SJCRH30 (cell line): ENCODE measurements around the gene INTS1. TPM values are rescaled to one million over a fixed set of nuclear protein-coding genes. Genes with fewer than 3 reads are reported as not detected.
"Not testable (repeated sequence)": the region's sequence is repeated elsewhere in the genome, so short reads cannot be mapped to it uniquely, and the experiment has no call there.

Experiments
- DNase-seq, 2 experiments: peaks; one replicate each; pipeline ENCODE4 v3.0.0-alpha.2; 2015 to 2020
- H3K27ac ChIP-seq: fragments of 250-450 bp; sonication (Bioruptor Pico); 2 replicates; pipeline ENCODE4 v1.5.1; 2020; ENCODE audit warnings: mild to moderate bottlenecking, moderate library complexity
- H3K27me3 ChIP-seq: fragments of 250-450 bp; sonication (Bioruptor Pico); 2 replicates; pipeline ENCODE4 v1.5.1; 2020; ENCODE audit warnings: mild to moderate bottlenecking, moderate library complexity
- H3K36me3 ChIP-seq: fragments of 250-450 bp; sonication (Bioruptor Pico); 2 replicates; pipeline ENCODE4 v1.5.1; 2020; ENCODE audit warnings: mild to moderate bottlenecking, moderate library complexity
- H3K4me1 ChIP-seq: fragments of 250-450 bp; sonication (Bioruptor Pico); 2 replicates; pipeline ENCODE4 v1.5.1; 2020; ENCODE audit warnings: mild to moderate bottlenecking, moderate library complexity
- H3K4me3 ChIP-seq: fragments of 250-450 bp; sonication (Bioruptor Pico); 2 replicates; pipeline ENCODE4 v1.5.1; 2020; ENCODE audit warnings: mild to moderate bottlenecking, moderate library complexity
- H3K9me3 ChIP-seq: fragments of 250-450 bp; sonication (Bioruptor Pico); replicated peaks from 2 replicates; pipeline ENCODE4 v1.5.1; 2020; ENCODE audit warnings: mild to moderate bottlenecking, moderate library complexity
- total RNA-seq: library from RNA; depleted of rRNA; stranded (reverse); fragments of >200 nt; shearing (Covaris generic); gene quantifications from 2 replicates; pipeline ENCODE4 v1.2.3, GENCODE V29; 2014

Gene INTS1
- total RNA-seq, 1 experiment from 2014 or later: 25.1 TPM

- no peak overlapping the region for H3K27ac ChIP-seq
- no peaks in the 10 kb centered on the region for H3K4me1 ChIP-seq
- H3K4me3 ChIP-seq: no peak overlapping the region
- H3K9me3 ChIP-seq: no peaks in the 10 kb centered on the region
- DNase-seq: no peak
- no peaks in the 10 kb centered on the region for H3K27me3 ChIP-seq
- no peaks in the 10 kb centered on the region for H3K36me3 ChIP-seq
Measured at GRCh38 chr7:1457059-1457948, 46.9 kb downstream of the INTS1 start.

DNA sequence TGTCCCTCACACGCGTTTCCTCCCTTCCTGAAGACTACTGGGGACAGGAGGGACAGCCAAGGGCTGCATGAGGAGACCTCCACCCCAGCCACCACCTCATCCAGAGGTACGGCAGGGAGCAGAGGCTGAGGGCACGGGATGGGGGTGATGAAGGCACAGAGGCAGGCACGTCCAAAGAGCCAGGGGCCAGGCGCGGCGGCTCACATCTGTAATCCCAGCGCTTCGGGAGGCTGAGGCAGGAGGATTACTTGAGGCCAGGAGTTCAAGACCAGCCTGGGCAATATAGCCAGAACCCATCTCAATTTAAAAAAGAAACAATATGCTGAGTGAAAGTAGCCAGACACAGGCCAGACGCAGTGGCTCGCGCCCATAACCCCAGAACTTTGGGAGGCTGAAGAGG lies 48.2 kb downstream of the INTS1 start:
- H3K4me3 ChIP-seq: no peak overlapping the region
- no peaks in the 10 kb centered on the region for H3K36me3 ChIP-seq
- no peaks in the 10 kb centered on the region for H3K9me3 ChIP-seq
- H3K27ac ChIP-seq: no peak overlapping the region
- no peaks in the 10 kb centered on the region for H3K4me1 ChIP-seq
- no peak for DNase-seq
- H3K27me3 ChIP-seq: no peaks in the 10 kb centered on the region

DNA sequence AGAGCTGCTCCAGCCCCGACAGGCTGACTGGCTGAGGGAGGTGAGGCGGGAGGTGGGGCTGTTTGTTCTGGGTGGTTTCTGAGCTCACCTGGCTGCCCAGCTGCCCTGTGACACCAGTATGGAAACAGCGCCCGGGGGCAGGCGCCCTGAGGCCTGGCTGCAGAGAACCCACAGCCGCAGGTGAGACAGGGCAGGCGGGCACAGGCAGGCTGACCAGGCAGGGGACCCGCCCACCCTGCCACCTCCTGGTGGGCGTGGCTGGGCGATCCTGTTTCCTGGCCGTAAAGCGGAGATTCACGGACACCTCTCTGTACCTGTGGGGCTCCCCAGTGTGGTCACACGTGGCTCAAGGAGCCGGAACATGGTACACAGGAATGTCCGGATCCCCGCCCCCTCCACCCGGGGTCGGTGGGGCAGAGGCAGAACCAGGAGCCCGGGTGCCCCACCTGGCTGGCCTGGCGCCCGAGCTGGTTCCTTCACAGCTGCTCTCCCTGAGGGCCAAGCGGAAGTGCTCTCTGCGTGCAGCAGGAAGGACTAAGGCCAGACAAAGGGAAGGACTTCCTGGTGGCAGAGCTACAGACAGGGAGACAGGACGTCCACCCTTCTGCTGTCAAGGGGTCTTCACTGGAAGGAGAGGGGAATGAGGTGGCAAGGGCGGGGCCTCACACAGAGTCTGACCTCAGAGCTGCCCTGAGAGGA lies 48.8 kb downstream of the INTS1 start:
- no peak overlapping the region for H3K4me3 ChIP-seq
- H3K27me3 ChIP-seq: no peaks in the 10 kb centered on the region
- no peak for DNase-seq
- H3K36me3 ChIP-seq: no peaks in the 10 kb centered on the region
- H3K27ac ChIP-seq: no peak overlapping the region
- H3K9me3 ChIP-seq: no peaks in the 10 kb centered on the region
- no peaks in the 10 kb centered on the region for H3K4me1 ChIP-seq

DNA sequence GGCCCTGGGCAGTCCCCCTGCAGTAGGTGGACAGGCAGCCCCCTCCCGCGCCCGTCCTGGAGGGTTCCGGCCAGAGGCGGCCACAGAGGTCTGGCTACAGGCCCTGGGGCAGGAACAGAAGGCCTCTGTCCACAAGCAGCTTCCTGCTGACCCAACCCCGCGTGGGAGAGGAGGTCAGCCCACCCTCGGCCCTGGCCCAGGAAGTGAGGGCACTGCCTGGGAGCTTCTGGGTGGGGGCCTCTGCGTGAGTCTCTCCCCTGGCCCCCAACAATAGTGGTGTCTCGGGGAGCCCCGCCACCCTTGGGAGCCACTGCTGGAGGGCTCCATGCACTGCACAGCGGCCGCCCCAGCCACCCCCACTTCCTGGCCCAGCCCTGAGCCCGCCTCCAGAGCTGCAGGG lies 49.6 kb downstream of the INTS1 start:
- Histone ChIP-seq H3K4me1 (no peaks in the 10 kb centered on the region), H3K27ac (no peak overlapping the region), H3K27me3 (no peaks in the 10 kb centered on the region), H3K36me3 (no peaks in the 10 kb centered on the region), H3K4me3 (no peak overlapping the region), H3K9me3 (no peaks in the 10 kb centered on the region)
- no peak for DNase-seq

GRCh38 chr7:1452205-1452604 lies 52.0 kb downstream of the INTS1 start:
- Histone ChIP-seq H3K4me3 (no peak overlapping the region), H3K36me3 (no peaks in the 10 kb centered on the region), H3K27me3 (no peaks in the 10 kb centered on the region), H3K4me1 (no peaks in the 10 kb centered on the region), H3K9me3 (no peaks in the 10 kb centered on the region), H3K27ac (no peak overlapping the region)
- no peak for DNase-seq

DNA sequence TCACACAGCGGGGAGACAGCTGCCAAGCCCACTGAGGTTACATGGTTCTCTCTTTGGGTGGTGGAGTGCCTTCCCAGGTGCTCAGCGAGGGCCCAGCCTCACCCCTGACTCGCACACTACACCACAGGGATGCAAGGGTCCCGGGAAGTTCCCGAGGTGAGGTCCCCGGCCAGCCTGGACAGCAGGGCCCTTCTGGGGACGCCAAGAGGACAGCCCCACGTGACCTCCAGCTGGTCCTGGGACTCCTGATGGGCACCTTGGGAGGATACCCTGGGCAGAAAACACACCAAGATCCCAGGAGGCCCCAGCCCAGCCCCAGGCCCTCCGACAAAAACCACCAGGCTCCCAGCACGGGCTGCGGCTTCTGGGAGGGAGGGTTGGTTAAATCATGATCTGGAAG lies 53.2 kb downstream of the INTS1 start:
- H3K4me3 ChIP-seq: no peak overlapping the region
- H3K4me1 ChIP-seq: no peaks in the 10 kb centered on the region
- no peaks in the 10 kb centered on the region for H3K27me3 ChIP-seq
- H3K36me3 ChIP-seq: no peaks in the 10 kb centered on the region
- no peak for DNase-seq
- H3K27ac ChIP-seq: no peak overlapping the region
- H3K9me3 ChIP-seq: no peaks in the 10 kb centered on the region

GRCh38 chr7:1450431-1450830 lies 53.8 kb downstream of the INTS1 start:
- Histone ChIP-seq H3K36me3 (no peaks in the 10 kb centered on the region), H3K4me3 (no peak overlapping the region), H3K4me1 (no peaks in the 10 kb centered on the region), H3K27ac (no peak overlapping the region), H3K27me3 (no peaks in the 10 kb centered on the region), H3K9me3 (no peaks in the 10 kb centered on the region)
- DNase-seq: no peak

DNA sequence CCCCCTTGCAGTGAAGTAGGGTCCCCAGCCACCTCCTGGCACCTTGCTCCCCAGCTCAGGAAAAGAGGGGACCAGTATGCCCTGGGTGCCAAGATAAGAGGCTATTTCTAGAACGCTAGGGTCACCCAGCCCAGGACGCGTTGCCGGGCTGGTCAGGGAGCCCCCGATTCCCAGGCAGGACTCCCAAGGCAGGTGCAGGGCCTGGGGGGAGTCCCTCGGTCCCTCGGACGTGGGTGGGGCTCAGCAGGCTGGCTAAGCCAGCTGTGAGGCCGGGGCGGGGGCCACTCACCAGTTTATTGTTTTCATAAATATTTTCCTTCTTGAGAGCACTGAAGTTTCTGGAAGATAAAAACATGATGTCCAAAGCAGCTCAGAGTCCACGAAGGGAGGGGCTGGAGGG lies 54.2 kb downstream of the INTS1 start:
- H3K4me3 ChIP-seq: no peak overlapping the region
- H3K27me3 ChIP-seq: no peaks in the 10 kb centered on the region
- no peak overlapping the region for H3K27ac ChIP-seq
- no peaks in the 10 kb centered on the region for H3K4me1 ChIP-seq
- H3K36me3 ChIP-seq: no peaks in the 10 kb centered on the region
- DNase-seq: no peak
- no peaks in the 10 kb centered on the region for H3K9me3 ChIP-seq

DNA sequence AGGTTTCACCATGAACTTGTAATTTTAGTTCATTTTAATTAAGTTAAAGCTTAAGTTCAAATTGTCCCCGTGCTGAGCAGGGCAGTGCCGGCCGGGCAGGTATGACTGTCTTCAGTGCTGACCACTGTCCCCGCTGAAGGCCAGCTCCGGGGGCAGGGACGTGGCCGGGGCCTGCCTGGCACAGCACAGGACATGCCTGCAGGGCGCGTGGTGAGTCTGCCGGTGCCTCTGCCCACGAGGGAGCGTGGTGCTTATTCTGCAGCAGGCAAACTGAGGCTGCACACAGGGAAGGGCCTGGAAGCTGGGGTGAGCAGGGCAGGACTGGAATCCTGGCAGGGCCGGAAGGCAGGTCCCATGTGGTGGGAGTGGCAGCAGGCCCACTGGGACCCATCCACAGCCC lies 54.7 kb downstream of the INTS1 start:
- Histone ChIP-seq H3K4me1 (no peaks in the 10 kb centered on the region), H3K4me3 (no peak overlapping the region), H3K36me3 (no peaks in the 10 kb centered on the region), H3K27ac (no peak overlapping the region), H3K27me3 (no peaks in the 10 kb centered on the region), H3K9me3 (no peaks in the 10 kb centered on the region)
- no peak for DNase-seq

DNA sequence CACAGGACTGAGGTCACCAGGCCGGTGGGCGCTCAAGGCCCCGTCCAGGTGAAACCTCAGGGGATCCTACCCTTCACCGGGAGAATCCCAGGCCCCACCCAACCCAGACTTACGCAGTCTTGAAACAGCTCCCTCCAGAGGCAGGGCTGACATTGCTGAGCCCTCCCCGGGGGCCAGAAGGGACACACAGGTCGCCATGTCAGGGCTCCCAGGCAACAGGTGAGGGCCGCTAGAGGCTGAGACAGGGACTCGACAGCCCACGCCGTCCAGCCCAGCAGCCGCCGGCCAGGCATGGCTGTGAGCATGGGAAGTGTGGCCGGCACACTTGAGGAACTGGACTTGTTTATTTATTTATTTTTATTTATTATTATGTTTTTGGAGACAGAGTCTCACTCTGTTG lies 55.2 kb downstream of the INTS1 start:
- Histone ChIP-seq H3K4me3 (no peak overlapping the region), H3K4me1 (no peaks in the 10 kb centered on the region), H3K9me3 (no peaks in the 10 kb centered on the region), H3K27me3 (no peaks in the 10 kb centered on the region), H3K36me3 (no peaks in the 10 kb centered on the region), H3K27ac (no peak overlapping the region)
- no peak for DNase-seq

DNA sequence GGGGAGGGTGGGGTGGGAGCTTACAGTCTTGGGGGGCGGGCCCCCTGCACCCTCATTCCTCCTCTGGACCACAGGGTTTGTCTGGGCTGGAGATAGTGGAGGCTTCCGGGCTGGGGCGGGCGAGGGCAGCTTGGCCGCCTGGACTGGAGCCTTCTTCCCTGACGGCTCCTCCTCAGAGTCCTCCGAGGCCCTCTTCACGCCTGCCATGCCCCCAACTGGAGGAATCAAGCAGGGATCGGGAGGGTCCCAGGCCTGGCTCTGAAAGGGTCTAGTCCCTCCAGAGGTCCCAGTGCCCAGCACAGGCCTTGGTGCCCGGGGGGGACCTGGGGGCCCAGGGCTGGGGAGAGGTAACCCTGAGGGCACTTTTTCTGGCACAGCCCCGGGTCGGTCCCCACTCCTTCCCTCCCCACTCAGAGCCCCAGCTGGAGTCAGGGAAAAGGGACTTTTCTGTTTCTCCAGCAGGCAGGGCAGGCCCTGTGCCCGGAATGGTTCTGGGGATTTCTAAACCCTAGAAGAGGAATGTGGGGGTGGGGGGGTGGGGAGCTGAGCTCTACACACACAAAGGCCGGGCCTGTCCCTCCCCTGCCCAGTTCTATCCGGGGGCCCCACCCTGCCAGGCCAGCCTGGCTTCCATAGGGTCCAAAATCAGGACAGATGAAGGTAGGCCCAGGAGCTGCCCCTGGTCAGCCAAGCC lies 56.5 kb downstream of the INTS1 start:
- Histone ChIP-seq H3K4me1 (no peaks in the 10 kb centered on the region), H3K36me3 (no peaks in the 10 kb centered on the region), H3K4me3 (no peak overlapping the region), H3K27me3 (no peaks in the 10 kb centered on the region), H3K27ac (no peak overlapping the region), H3K9me3 (no peaks in the 10 kb centered on the region)
- no peak for DNase-seq

DNA sequence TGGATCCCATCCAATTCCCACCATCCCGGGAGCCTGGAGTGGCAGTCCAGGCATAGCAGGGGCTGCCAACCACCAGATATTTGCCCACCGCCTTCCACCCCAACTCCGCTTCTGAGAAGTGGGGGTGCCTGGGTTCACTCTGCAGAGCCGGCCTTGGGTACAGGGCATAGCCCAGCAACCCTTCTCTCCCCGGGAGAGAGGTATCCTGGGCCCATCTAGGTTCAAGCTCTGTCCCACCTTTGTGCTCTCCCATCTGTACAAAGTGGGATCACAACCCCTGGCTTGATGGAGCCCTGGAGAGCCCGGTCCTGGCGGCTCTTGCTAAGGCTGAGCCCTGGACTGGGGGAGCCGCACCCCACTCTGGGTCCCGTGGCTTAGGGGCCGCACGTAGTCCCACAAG lies 57.1 kb downstream of the INTS1 start:
- no peak overlapping the region for H3K27ac ChIP-seq
- H3K36me3 ChIP-seq: no peaks in the 10 kb centered on the region
- H3K4me1 ChIP-seq: no peaks in the 10 kb centered on the region
- H3K9me3 ChIP-seq: no peaks in the 10 kb centered on the region
- H3K4me3 ChIP-seq: no peak overlapping the region
- DNase-seq: no peak
- no peaks in the 10 kb centered on the region for H3K27me3 ChIP-seq

GRCh38 chr7:1446620-1447032 lies 57.6 kb downstream of the INTS1 start:
- no peaks in the 10 kb centered on the region for H3K27me3 ChIP-seq
- H3K4me3 ChIP-seq: no peak overlapping the region
- no peak for DNase-seq
- no peaks in the 10 kb centered on the region for H3K4me1 ChIP-seq
- no peak overlapping the region for H3K27ac ChIP-seq
- H3K9me3 ChIP-seq: no peaks in the 10 kb centered on the region
- no peaks in the 10 kb centered on the region for H3K36me3 ChIP-seq

GRCh38 chr7:1446026-1446425 lies 58.2 kb downstream of the INTS1 start:
- not testable (repeated sequence) for H3K27me3 ChIP-seq

GRCh38 chr7:1445341-1445740 lies 58.8 kb downstream of the INTS1 start:
- H3K27me3 ChIP-seq: no peaks in the 10 kb centered on the region
- no peak for DNase-seq
- no peaks in the 10 kb centered on the region for H3K9me3 ChIP-seq
- no peak overlapping the region for H3K4me3 ChIP-seq
- no peaks in the 10 kb centered on the region for H3K36me3 ChIP-seq
- H3K27ac ChIP-seq: no peak overlapping the region
- H3K4me1 ChIP-seq: no peaks in the 10 kb centered on the region

More at GRCh38 chr7:1446026-1446425, 58.2 kb downstream of the INTS1 start:
- not testable (repeated sequence) for H3K9me3 ChIP-seq, H3K4me3 ChIP-seq, H3K27ac ChIP-seq, H3K4me1 ChIP-seq, DNase-seq, H3K36me3 ChIP-seq
